ENCODE measurements around the gene UBAC2. TPM values are rescaled to one million over a fixed set of nuclear protein-coding genes. Genes with fewer than 3 reads are reported as not detected.

The UBAC2 gene
- total and polyA plus RNA-seq, 2 of the 8 experiments (the other 6 are each of a cell fraction or from before 2014, with no cell fraction given): 75.9 to 76.9 TPM

DNA sequence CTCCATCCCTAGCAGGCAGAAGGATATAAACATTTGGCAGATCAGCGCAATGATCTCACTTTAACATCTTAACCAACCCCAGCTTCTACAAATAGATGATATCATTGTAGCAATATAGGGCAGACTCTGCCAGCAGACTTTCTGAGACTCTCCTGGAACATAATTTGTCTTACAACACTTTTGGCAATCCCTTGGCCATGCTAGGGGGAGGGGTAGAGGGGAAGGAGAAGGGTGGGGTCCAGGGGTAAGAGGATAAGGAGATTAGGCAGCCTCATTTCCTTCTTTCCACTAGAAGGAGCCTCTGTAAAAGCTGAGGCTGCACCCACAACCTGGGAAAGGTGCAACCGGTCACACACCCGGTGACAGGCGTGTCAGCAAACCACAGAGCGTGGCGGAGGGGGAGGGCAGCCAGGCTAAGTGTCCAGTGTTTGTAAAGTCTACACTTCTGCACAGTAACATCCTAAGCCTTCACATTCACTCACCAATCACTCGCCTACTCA lies 8.7 kb upstream of the UBAC2 start:
- H4K91ac ChIP-seq (replicated peaks; ENCODE audit: insufficient read length, low read length): no peak overlapping the region
- WGBS, 2 experiments (ENCODE audit: extremely low coverage in 1 of 2, insufficient coverage in 1 of 2, insufficient read length in 1 of 2, insufficient replicate concordance in 2 of 2, low coverage in 1 of 2, low lambda C conversion rate in 2 of 2, missing lambda C conversion rate in 1 of 2): 87% methylated on average over 7 of the region's 7 CpGs; no CpG with 5 or more reads in 1 of the 2 experiments
- no peaks in the 10 kb centered on the region for H3K4me1 ChIP-seq (replicated peaks in 1 of 4; ENCODE audit: control insufficient read depth in 3 of 4, insufficient read depth in 4 of 4, low read length in 3 of 4)
- H4K20me1 ChIP-seq (replicated peaks in 1 of 2; ENCODE audit: control insufficient read depth in 1 of 2, insufficient read depth in 2 of 2, low read length in 2 of 2): no peaks in the 10 kb centered on the region
- no peak overlapping the region for H3K4me3 ChIP-seq (ENCODE audit: extremely low read depth in 1 of 4, insufficient read depth in 2 of 4, low read depth in 3 of 4, low read length in 4 of 4)
- no peaks in the 10 kb centered on the region for H3K79me2 ChIP-seq (ENCODE audit: control insufficient read depth in 1 of 2, insufficient read depth in 2 of 2, low read length in 2 of 2)
- H2AFZ ChIP-seq (ENCODE audit: low read length): no peak overlapping the region
- H3K9me3 ChIP-seq (ENCODE audit: insufficient read depth in 2 of 2, low read depth in 1 of 2, low read length in 1 of 2): no peaks in the 10 kb centered on the region
- no peak overlapping the region for H2BK5ac ChIP-seq (ENCODE audit: low read depth, low read length)
- H3K23ac ChIP-seq (ENCODE audit: insufficient read length): no peak overlapping the region
- H3K27me3 ChIP-seq (replicated peaks in 1 of 4; ENCODE audit: control insufficient read depth in 3 of 4, extremely low read depth in 1 of 4, insufficient read depth in 3 of 4, low read length in 3 of 4): peaks cover 0 to 2% (median 0%) of the 10 kb centered on the region in 4 experiments; a peak in 4 of 7 replicates
- TF ChIP-seq EZH2 (IDR thresholded peaks at IDR 0.05; ENCODE audit: low read depth, low read length, severe bottlenecking): no peak
- no peak for TF ChIP-seq USF2 (IDR thresholded peaks at IDR 0.05; ENCODE audit: low read length)
- TF ChIP-seq CTCF (IDR thresholded peaks at IDR 0.05; ENCODE audit: control extremely low read depth in 1 of 3, insufficient read depth in 1 of 3, low read depth in 1 of 3, low read length in 3 of 3): no peak
- no peak for TF ChIP-seq YY1 (IDR thresholded peaks at IDR 0.05; ENCODE audit: low read depth, low read length)
- TF ChIP-seq, protein P1, sequence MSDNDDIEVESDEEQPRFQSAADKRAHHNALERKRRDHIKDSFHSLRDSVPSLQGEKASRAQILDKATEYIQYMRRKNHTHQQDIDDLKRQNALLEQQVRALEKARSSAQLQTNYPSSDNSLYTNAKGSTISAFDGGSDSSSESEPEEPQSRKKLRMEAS (IDR thresholded peaks at IDR 0.05): no peak
- TF ChIP-seq JUN (IDR thresholded peaks at IDR 0.05; ENCODE audit: low read depth, low read length): no peak
- TF ChIP-seq SAP30 (IDR thresholded peaks at IDR 0.05; ENCODE audit: insufficient read depth, insufficient replicate concordance, low read length): no peak
- TF ChIP-seq KDM1A (IDR thresholded peaks at IDR 0.05; ENCODE audit: borderline replicate concordance, low read length): no peak
- H3K23me2 ChIP-seq (ENCODE audit: low read depth, low read length): no peaks in the 10 kb centered on the region
- ChIA-PET POLR2A (ENCODE audit: partially characterized antibody) (interaction anchor here (6.8 kb wide), 1 partner anchor 7 kb away, joined by 49 read pairs; the partner anchor contains the start of gene UBAC2), CTCF (ENCODE audit: partially characterized antibody) (interaction anchor here (1.2 kb wide), 1 partner anchor 16 kb away, joined by 5 read pairs; no protein-coding TSS in a partner anchor)
- H4K8ac ChIP-seq (ENCODE audit: extremely low read depth, insufficient read depth, low read length): no peak overlapping the region
- no peak overlapping the region for H2BK20ac ChIP-seq (ENCODE audit: low read length)
- H2BK15ac ChIP-seq (ENCODE audit: low read length): no peak overlapping the region
- no peaks in the 10 kb centered on the region for H3K79me1 ChIP-seq (ENCODE audit: low read depth, low read length)
- no peak overlapping the region for H2BK12ac ChIP-seq (ENCODE audit: low read depth, low read length)
- H3K27ac ChIP-seq (ENCODE audit: low read depth, low read length): no peak overlapping the region
- no peak for FAIRE-seq
- H3K9ac ChIP-seq (replicated peaks in 1 of 4; ENCODE audit: extremely low read depth in 1 of 4, low read depth in 3 of 4, low read length in 3 of 4): no peak overlapping the region
- H3K18ac ChIP-seq (ENCODE audit: extremely low read depth, low read length): no peak overlapping the region
- H3K36me3 ChIP-seq (ENCODE audit: control insufficient read depth in 2 of 4, insufficient read depth in 4 of 4, low read length in 3 of 4): no peaks in the 10 kb centered on the region
- no peak overlapping the region for H3K4me2 ChIP-seq (ENCODE audit: insufficient read depth in 1 of 2, low read depth in 2 of 2, low read length in 2 of 2)
- no peak overlapping the region for H3K14ac ChIP-seq (ENCODE audit: insufficient read length)
- H3K4ac ChIP-seq (replicated peaks; ENCODE audit: insufficient read length, low read depth, low read length): no peak overlapping the region
- H4K5ac ChIP-seq (ENCODE audit: insufficient read length, low read depth, low read length): no peak overlapping the region
- no peak for DNase-seq (ENCODE audit: low read depth in 1 of 2, low spot score in 2 of 2)
- H3K56ac ChIP-seq (replicated peaks; ENCODE audit: insufficient read length, low read depth, low read length): no peak overlapping the region
- no peak overlapping the region for H2AK5ac ChIP-seq (ENCODE audit: low read depth, low read length)
- H2BK120ac ChIP-seq (replicated peaks; ENCODE audit: low read depth, low read length): no peak overlapping the region
